Neural crest cell (in vitro differentiated cells): Measurements from ENCODE around the gene ABCG1. TPM values are rescaled to one million over a fixed set of nuclear protein-coding genes. Genes with fewer than 3 reads are reported as not detected.
A peak's percentile ranks its signal among the peaks of the same experiment; 100 is the strongest.

Experiments
- DNase-seq: peaks from one replicate; pipeline ENCODE4 v3.0.0; 2021; ENCODE audit warnings: low read depth, mixed read lengths, low spot score
- H3K27ac Mint-ChIP-seq: one replicate; pipeline ENCODE4 v1.8.0; 2021; ENCODE audit warnings: mild to moderate bottlenecking, mixed read lengths; ENCODE audit not compliant: unreplicated experiment
- H3K27me3 Mint-ChIP-seq: 2 replicates; pipeline ENCODE4 v1.8.0; 2021; ENCODE audit warnings: low read depth, mild to moderate bottlenecking, mixed read lengths
- H3K36me3 Mint-ChIP-seq: 2 replicates; pipeline ENCODE4 v1.8.0; 2021; ENCODE audit warnings: low read depth, mild to moderate bottlenecking, mixed read lengths
- H3K4me1 Mint-ChIP-seq: 2 replicates; pipeline ENCODE4 v1.8.0; 2021; ENCODE audit warnings: mixed read lengths
- H3K4me3 Mint-ChIP-seq: one replicate; pipeline ENCODE4 v1.8.0; 2021; ENCODE audit warnings: mild to moderate bottlenecking, mixed read lengths
- H3K9me3 Mint-ChIP-seq: 2 replicates; pipeline ENCODE4 v1.8.0; 2021; ENCODE audit warnings: mixed read lengths
- total RNA-seq: library from RNA; stranded (reverse); gene quantifications from 2 replicates; pipeline ENCODE4 v1.2.1, GENCODE V29; 2021
- TF ChIP-seq, protein P1 (sequence below): fragments of 200-600 bp; sonication (generic); conservative IDR thresholded peaks from 2 replicates; pipeline ENCODE4 v1.5.0; 2021; ENCODE audit warnings: antibody characterized with exemption, mild to moderate bottlenecking

The ABCG1 gene
- total RNA-seq, 1 donor from 2014 or later: 3.3 TPM

- TF ChIP-seq, protein P1, sequence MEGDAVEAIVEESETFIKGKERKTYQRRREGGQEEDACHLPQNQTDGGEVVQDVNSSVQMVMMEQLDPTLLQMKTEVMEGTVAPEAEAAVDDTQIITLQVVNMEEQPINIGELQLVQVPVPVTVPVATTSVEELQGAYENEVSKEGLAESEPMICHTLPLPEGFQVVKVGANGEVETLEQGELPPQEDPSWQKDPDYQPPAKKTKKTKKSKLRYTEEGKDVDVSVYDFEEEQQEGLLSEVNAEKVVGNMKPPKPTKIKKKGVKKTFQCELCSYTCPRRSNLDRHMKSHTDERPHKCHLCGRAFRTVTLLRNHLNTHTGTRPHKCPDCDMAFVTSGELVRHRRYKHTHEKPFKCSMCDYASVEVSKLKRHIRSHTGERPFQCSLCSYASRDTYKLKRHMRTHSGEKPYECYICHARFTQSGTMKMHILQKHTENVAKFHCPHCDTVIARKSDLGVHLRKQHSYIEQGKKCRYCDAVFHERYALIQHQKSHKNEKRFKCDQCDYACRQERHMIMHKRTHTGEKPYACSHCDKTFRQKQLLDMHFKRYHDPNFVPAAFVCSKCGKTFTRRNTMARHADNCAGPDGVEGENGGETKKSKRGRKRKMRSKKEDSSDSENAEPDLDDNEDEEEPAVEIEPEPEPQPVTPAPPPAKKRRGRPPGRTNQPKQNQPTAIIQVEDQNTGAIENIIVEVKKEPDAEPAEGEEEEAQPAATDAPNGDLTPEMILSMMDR: no peak
- Mint-ChIP-seq H3K9me3 (peaks cover 6% of the 10 kb centered on the region), H3K27ac (no peak overlapping the region), H3K27me3 (peaks cover 36% of the 10 kb centered on the region), H3K4me3 (no peak overlapping the region), H3K36me3 (no peaks in the 10 kb centered on the region), H3K4me1 (peaks cover 18% of the 10 kb centered on the region)
- DNase-seq: no peak
Observed at GRCh38 chr21:42216726-42217572, 2.0 kb upstream of the ABCG1 start.

GRCh38 chr21:42219606-42220137 is 732 bp downstream of the ABCG1 start:
- H3K27me3 Mint-ChIP-seq: peaks cover 40% of the 10 kb centered on the region
- H3K9me3 Mint-ChIP-seq: peaks cover 3% of the 10 kb centered on the region
- no peak overlapping the region for H3K27ac Mint-ChIP-seq
- TF ChIP-seq, protein P1: no peak
- DNase-seq: no peak
- H3K4me3 Mint-ChIP-seq: peak overlapping the region; percentile 87
- peaks cover 36% of the 10 kb centered on the region for H3K4me1 Mint-ChIP-seq
- H3K36me3 Mint-ChIP-seq: no peaks in the 10 kb centered on the region

GRCh38 chr21:42220138-42220701 is 1.3 kb downstream of the ABCG1 start:
- peaks cover 3% of the 10 kb centered on the region for H3K9me3 Mint-ChIP-seq
- no peak overlapping the region for H3K27ac Mint-ChIP-seq
- H3K27me3 Mint-ChIP-seq: peaks cover 40% of the 10 kb centered on the region
- H3K4me3 Mint-ChIP-seq: peak overlapping the region; percentile 87
- peak; percentile 45 for DNase-seq
- peaks cover 36% of the 10 kb centered on the region for H3K4me1 Mint-ChIP-seq
- H3K36me3 Mint-ChIP-seq: no peaks in the 10 kb centered on the region
- TF ChIP-seq, protein P1: no peak

- Mint-ChIP-seq H3K36me3 (no peaks in the 10 kb centered on the region), H3K9me3 (no peaks in the 10 kb centered on the region), H3K4me3 (peak overlapping the region; percentile 48), H3K27me3 (peaks cover 40% of the 10 kb centered on the region), H3K4me1 (peaks cover 51% of the 10 kb centered on the region), H3K27ac (peak overlapping the region; percentile 6)
- no peak for DNase-seq
- TF ChIP-seq, protein P1: no peak
Observed at GRCh38 chr21:42221581-42222345, 2.8 kb downstream of the ABCG1 start.

DNA sequence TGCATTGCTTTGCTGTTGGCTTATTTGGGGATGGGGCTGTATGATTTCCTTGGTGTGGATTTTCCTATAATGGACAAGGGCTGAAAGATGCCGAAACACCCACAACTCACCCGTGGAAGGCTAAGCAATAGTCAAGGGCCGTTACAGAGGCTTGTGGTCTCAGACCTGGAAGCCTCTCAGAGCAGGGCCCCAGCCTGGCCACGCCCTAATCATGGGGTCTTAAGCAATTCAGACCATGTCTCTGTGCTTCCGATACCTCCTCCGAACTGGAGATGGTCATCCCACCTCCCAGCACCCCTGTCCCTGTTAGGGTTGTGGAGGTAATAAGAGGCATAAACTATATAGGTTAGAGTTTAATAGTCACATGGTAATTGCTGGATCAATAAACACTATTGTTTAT is 3.4 kb downstream of the ABCG1 start:
- no peak for DNase-seq
- H3K27me3 Mint-ChIP-seq: peaks cover 33% of the 10 kb centered on the region
- H3K4me3 Mint-ChIP-seq: peak overlapping the region; percentile 48
- peaks cover 57% of the 10 kb centered on the region for H3K4me1 Mint-ChIP-seq
- no peak overlapping the region for H3K27ac Mint-ChIP-seq
- H3K36me3 Mint-ChIP-seq: no peaks in the 10 kb centered on the region
- H3K9me3 Mint-ChIP-seq: no peaks in the 10 kb centered on the region
- TF ChIP-seq, protein P1: no peak
